Left lung (tissue), 10 donors: ENCODE results near the gene ABLIM2. TPM values are rescaled to one million over a fixed set of nuclear protein-coding genes. Genes with fewer than 3 reads are reported as not detected.

Experiments
- ATAC-seq: fragments of 200-7000 bp; cut with Tn5 transposase; one replicate; pipeline ENCODE4 v1.9.1; 2020; ENCODE audit warnings: moderate library complexity
- DNase-seq, 4 donors: peaks; one replicate each; pipeline ENCODE4 v3.0.0-alpha.2; 2013 to 2020
- H3K27ac ChIP-seq, 2 donors: fragments of 200-600 bp; sonication (generic) in 1 of 2; one replicate each; pipeline versions ENCODE4 v1.5.0 to v1.8.0; 2020 to 2021
- H3K27me3 ChIP-seq, 2 donors: fragments of 200-600 bp; sonication (generic) in 1 of 2; one replicate each; pipeline versions ENCODE4 v1.5.0 to v1.8.0; 2020 to 2021
- H3K36me3 ChIP-seq, 2 donors: fragments of 200-600 bp; sonication (generic) in 1 of 2; one replicate each; pipeline versions ENCODE4 v1.5.0 to v1.8.0; 2020 to 2021
- H3K4me1 ChIP-seq, 2 donors: fragments of 200-600 bp; one replicate each; pipeline ENCODE4 v1.8.0; 2021
- H3K4me3 ChIP-seq, 2 donors: fragments of 200-600 bp; sonication (generic) in 1 of 2; one replicate each; pipeline versions ENCODE4 v1.5.0 to v1.8.0; 2020 to 2021; ENCODE audit warnings: mild to moderate bottlenecking in 1 of 2
- H3K9me3 ChIP-seq, 2 donors: fragments of 200-600 bp; sonication (generic) in 1 of 2; one replicate each; pipeline versions ENCODE4 v1.5.0 to v1.8.0; 2020 to 2021
- intact Hi-C, 2 donors: fragments of 100-400 bp; cut with DNase I; formaldehyde crosslinking; loops; one replicate each; pipeline versions ENCODE4 v1.11.2 to v1.14.2; 2022
- polyA plus RNA-seq, 6 donors: library from polyadenylated mRNA; unstranded; fragments of 120-200 nt; gene quantifications; one replicate each; pipeline ENCODE4 v1.2.1, GENCODE V29; 2013; ENCODE audit not compliant: insufficient read length in 6 of 6
- total RNA-seq, 2 donors: library from RNA; stranded (reverse); fragmentation: NEBNext Ultra II Directional; extraction: Animal tissue kit (Norgen Biotek cat#: 25700); gene quantifications; one replicate each; pipeline ENCODE4 v1.2.1, GENCODE V29; 2021
- TF ChIP-seq, protein P1 (sequence below), 2 donors: fragments of 200-600 bp; sonication (generic) in 1 of 2; IDR thresholded peaks; one replicate each; pipeline versions ENCODE4 v1.5.0 to v1.8.0; 2021; ENCODE audit warnings: antibody characterized with exemption in 2 of 2
- donor health status: DM: no; HTN: yes; CAD: no.
- donor health status: DM: no; HTN: no; CAD: no.

Gene ABLIM2
- total and polyA plus RNA-seq, 8 donors: 5.7 to 10.2 (median 7.0) TPM

DNA sequence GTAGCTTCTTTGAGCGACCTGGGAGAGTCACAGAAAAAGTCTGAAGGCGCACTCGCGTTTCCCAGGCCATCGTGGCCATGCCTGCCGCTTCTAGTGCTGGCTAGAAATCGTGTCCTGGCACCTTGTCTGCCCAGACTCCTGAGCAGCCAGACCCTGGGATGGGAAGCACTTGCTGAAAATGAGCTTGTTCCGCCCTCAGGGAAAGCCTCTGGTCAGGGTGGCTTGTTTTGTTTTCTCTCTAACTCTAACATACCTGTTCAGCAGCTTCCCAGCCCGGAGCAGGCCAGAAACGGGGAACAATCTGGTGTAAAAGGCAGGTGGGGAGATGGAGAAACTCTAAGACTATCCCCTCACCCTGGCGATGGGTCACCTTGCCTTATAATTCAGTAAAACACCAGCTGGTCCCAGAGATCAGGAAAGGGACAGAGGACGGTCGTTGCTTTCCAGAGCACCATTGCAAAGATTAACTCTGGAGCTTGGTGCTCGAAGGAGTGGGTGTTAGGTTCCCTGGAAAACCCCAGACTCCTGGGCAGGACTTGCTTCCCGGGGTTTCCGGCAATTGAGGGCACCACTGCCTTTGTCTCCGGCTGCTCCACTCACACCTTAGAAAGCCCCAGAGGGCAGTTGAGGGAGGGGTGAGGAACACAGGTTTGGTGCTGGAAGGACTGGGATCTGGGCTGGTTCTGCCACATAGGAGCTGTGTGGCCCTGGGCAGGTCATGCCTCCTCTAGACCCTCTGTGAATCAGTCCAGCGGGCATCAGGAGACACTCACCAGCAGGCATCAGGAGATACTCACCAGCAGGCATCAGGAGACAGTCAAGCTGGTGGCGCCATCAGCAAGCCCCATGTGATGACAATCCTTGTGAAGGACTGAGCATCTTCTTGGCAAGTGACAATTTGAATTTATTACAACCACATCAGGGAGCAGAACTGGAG lies 36.0 kb upstream of the ABLIM2 start:
- intact Hi-C loops: no loop called here
- peak overlapping the region in 1 of 2 donors; percentile 23 for H3K27ac ChIP-seq
- ATAC-seq: no peak
- peaks cover 27 to 76% of the 10 kb centered on the region in 2 donors for H3K4me1 ChIP-seq
- DNase-seq: no peak
- no peak overlapping the region for H3K4me3 ChIP-seq
- no peaks in the 10 kb centered on the region for H3K9me3 ChIP-seq
- H3K27me3 ChIP-seq: peaks cover 0 to 7% of the 10 kb centered on the region in 2 donors
- H3K36me3 ChIP-seq: no peaks in the 10 kb centered on the region
- TF ChIP-seq, protein P1, sequence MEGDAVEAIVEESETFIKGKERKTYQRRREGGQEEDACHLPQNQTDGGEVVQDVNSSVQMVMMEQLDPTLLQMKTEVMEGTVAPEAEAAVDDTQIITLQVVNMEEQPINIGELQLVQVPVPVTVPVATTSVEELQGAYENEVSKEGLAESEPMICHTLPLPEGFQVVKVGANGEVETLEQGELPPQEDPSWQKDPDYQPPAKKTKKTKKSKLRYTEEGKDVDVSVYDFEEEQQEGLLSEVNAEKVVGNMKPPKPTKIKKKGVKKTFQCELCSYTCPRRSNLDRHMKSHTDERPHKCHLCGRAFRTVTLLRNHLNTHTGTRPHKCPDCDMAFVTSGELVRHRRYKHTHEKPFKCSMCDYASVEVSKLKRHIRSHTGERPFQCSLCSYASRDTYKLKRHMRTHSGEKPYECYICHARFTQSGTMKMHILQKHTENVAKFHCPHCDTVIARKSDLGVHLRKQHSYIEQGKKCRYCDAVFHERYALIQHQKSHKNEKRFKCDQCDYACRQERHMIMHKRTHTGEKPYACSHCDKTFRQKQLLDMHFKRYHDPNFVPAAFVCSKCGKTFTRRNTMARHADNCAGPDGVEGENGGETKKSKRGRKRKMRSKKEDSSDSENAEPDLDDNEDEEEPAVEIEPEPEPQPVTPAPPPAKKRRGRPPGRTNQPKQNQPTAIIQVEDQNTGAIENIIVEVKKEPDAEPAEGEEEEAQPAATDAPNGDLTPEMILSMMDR (IDR thresholded peaks at IDR 0.05): no peak

DNA sequence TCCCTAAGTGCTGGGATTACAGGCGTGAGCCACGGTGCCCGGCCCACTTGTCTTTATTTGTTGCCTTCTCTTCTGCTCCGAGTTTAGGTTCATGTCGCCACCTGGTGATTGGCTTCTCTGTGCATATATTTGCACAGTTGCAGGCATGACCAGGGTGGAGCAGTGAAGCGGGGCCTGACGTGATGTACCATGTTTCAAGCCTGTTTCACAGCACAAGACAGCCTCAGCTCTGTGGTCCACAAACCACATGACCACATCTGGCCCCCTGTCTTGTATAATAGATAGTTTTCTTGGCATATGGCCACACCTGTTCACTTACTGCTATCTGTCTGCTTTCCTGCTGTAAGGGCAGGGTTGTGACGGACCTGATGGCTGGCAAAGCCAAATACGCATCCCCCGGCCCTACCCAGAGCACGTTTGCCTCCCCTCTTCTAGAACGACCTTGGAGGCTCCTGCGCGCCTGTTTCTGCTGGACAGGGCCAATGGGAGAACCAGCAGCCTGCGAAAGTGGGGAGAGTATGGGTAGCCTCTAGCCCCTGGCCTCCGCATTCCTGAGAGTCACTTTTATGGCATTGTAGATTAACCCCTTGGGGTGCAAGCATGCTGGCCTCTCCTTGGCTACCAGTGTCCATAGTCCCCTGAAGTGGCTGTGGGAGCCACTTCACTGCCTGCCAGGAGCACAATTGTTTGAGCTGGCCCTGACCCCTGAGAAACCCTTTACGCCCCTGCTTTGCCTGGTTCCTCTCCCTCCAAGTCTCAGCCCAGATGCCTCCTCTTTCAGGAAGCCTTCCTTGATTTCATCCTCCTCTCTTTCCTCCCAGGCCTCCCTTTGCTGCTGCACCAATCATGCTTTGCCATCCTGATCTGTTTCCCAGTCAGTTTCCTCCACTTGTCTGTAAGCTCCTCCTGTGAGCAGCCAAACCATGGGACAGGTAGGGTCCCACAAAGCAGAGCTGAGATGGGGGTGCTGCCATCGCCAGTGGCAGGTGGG lies 34.4 kb upstream of the ABLIM2 start:
- TF ChIP-seq, protein P1 (IDR thresholded peaks at IDR 0.05): peak in 1 of 2 donors; percentile 21
- Histone ChIP-seq H3K27me3 (peaks cover 0 to 7% of the 10 kb centered on the region in 2 donors), H3K27ac (peak overlapping the region in 1 of 2 donors; percentile 86), H3K4me1 (peaks cover 29 to 76% of the 10 kb centered on the region in 2 donors), H3K9me3 (no peaks in the 10 kb centered on the region), H3K4me3 (no peak overlapping the region), H3K36me3 (no peaks in the 10 kb centered on the region)
- ATAC-seq (peak; percentile 44), DNase-seq (peak in 3 of 4 donors; percentile 50 to 76 (median 75))
- intact Hi-C loops: no loop called here

DNA sequence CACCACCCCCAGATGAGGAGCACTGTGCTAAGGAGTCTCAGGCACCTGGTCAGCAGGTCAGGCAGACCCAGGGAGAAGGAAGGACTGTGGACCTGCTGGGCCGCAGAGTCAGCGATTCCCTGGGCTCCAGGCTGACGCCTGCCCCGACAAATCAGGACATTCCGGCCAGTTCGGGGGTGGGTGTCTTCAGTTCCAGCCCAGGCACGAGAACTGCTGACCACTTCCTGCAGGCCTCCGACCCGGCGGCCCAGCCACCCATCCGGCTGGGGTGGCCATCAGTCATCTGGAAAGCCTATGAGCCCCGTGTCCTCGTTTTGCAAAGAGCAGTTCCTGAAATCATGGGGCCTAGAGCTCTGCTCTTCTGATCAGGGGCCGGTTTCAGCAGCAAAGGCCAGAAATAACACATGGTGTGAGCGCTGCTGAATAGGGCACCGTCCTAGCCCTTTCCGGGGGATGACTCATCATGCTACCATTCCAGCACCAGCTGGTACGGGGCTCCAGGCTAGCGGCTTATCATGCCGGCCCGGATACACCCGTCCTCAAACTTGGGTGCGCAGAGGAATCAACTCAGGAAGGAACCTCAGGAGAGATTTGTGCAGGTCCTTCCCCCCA lies 32.6 kb upstream of the ABLIM2 start:
- no peaks in the 10 kb centered on the region for H3K36me3 ChIP-seq
- H3K4me3 ChIP-seq: no peak overlapping the region
- no peaks in the 10 kb centered on the region for H3K9me3 ChIP-seq
- intact Hi-C loops: no loop called here
- DNase-seq (peak in 3 of 4 donors; percentile 47 to 88 (median 83)), ATAC-seq (peak; percentile 34)
- H3K4me1 ChIP-seq: peaks cover 28 to 66% of the 10 kb centered on the region in 2 donors
- H3K27ac ChIP-seq: peak overlapping the region; percentile 81 to 86
- H3K27me3 ChIP-seq: peaks cover 0 to 7% of the 10 kb centered on the region in 2 donors
- TF ChIP-seq, protein P1 (IDR thresholded peaks at IDR 0.05): no peak

DNA sequence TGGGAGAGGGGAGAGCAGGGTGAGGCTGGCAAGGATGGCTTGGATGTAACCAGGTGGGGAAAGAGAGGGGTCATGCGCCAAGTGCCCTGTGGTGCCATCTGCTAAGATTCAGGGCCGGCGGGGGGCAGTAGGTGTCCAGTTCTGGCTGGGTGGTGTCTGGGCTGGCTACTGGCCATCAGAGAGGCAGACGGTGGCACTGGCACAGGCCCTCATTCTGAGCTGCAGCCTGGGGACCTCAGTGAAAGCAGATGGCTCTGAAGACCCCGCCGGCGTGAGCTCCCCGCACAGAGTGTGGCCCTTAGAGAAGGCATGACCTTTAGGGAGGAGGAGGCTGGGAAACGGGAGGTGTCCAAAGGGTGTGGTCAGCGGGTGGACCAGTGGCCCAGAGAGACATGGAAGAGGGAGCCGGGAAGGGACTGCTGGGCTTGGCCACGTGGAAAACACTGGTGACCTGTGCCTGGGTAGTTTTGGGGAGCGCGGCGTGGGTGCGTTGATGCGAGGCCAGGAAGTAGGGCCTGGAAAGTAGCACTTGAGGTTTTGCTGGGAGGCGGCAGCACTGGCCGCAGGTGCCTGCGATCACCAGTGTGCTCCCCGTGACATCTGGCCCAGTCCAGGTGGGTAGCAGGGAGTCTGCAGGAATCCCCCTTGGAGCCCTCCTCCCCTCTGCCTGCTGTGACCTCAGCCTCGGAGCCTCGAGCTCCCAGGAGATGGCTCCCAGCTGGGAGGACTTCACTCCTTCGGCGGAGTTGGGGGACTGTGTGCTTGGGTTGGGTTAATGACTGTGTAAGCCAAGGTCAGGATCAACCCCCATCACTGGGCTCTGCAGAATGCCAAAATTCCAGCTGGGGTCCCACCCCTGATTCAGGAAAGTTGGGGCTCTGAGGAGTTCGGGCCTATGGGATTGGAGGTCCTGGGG lies 31.2 kb upstream of the ABLIM2 start:
- H3K9me3 ChIP-seq: no peaks in the 10 kb centered on the region
- no peaks in the 10 kb centered on the region for H3K36me3 ChIP-seq
- peak in 1 of 4 donors; percentile 65 for DNase-seq
- peaks cover 28 to 54% of the 10 kb centered on the region in 2 donors for H3K4me1 ChIP-seq
- no peak for ATAC-seq
- H3K27me3 ChIP-seq: peaks cover 0 to 7% of the 10 kb centered on the region in 2 donors
- H3K27ac ChIP-seq: peak overlapping the region; percentile 81 to 86
- intact Hi-C loops: no loop called here
- no peak overlapping the region for H3K4me3 ChIP-seq
- TF ChIP-seq, protein P1 (IDR thresholded peaks at IDR 0.05): no peak
